Urinary bladder (tissue), 4 donors: Measurements from ENCODE around the gene TMEM168. TPM values are rescaled to one million over a fixed set of nuclear protein-coding genes. Genes with fewer than 3 reads are reported as not detected.
A peak's percentile ranks its signal among the peaks of the same experiment; 100 is the strongest.

ENCODE experiments used
- DNase-seq: peaks from one replicate; pipeline ENCODE4 v3.0.0-alpha.2; 2015; ENCODE audit errors: extremely low spot score
- H3K27ac ChIP-seq: one replicate; pipeline ENCODE4 v1.5.1; 2013; ENCODE audit warnings: low read depth, mild to moderate bottlenecking, moderate library complexity
- H3K36me3 ChIP-seq: one replicate; pipeline ENCODE4 v1.6.1; 2013; ENCODE audit warnings: mild to moderate bottlenecking, moderate library complexity; ENCODE audit not compliant: insufficient read depth
- H3K4me1 ChIP-seq: one replicate; pipeline ENCODE4 v1.6.1; 2013; ENCODE audit warnings: mild to moderate bottlenecking, moderate library complexity; ENCODE audit not compliant: insufficient read depth
- H3K4me3 ChIP-seq: one replicate; pipeline ENCODE4 v1.5.1; 2013; ENCODE audit warnings: low read depth, low read length
- WGBS: extraction: QIAGEN DNeasy Blood & Tissue Kit; methylation state at CpG from one replicate; pipeline ENCODE4 v1.1.7; 2013; 5-methylcytosine and 5-hydroxymethylcytosine counted together
- polyA plus RNA-seq: library from polyadenylated mRNA; stranded (reverse); fragments of 200-250 nt; gene quantifications from one replicate; pipeline ENCODE4 v1.2.3, GENCODE V29; 2013
- total RNA-seq: library from RNA; depleted of rRNA; stranded (reverse); fragments of >200 nt; gene quantifications from one replicate; pipeline ENCODE4 v1.2.3, GENCODE V29; 2014
- donor health status: healthy with polysubstance abuse.
- donor health status: healthy.

TMEM168 gene
- total and polyA plus RNA-seq, 2 donors = 16.4 to 84.2 TPM

- no peak overlapping the region for H3K27ac ChIP-seq
- H3K36me3 ChIP-seq = no peaks in the 10 kb centered on the region
- H3K4me1 ChIP-seq = no peaks in the 10 kb centered on the region
- H3K4me3 ChIP-seq = no peak overlapping the region
- 93% methylated on average over 3 of the region's 3 CpGs for WGBS
- no peak for DNase-seq
Measured at GRCh38 chr7:112792441-112792840, 2.2 kb upstream of the TMEM168 start.

GRCh38 chr7:112791465-112792168, 1.4 kb upstream of the TMEM168 start:
- 95% methylated on average over 15 of the region's 15 CpGs for WGBS

GRCh38 chr7:112790586-112791003, 402 bp upstream of the TMEM168 start:
- Histone ChIP-seq H3K36me3 (no peaks in the 10 kb centered on the region), H3K27ac (peak overlapping the region; percentile 64), H3K4me3 (peak overlapping the region; percentile 77), H3K4me1 (no peaks in the 10 kb centered on the region)
- DNase-seq = no peak
- WGBS = 25% methylated on average over 12 of the region's 12 CpGs

More at GRCh38 chr7:112791465-112792168, 1.4 kb upstream of the TMEM168 start:
- DNase-seq = no peak
- H3K27ac ChIP-seq = no peak overlapping the region
- no peak overlapping the region for H3K4me3 ChIP-seq
- no peaks in the 10 kb centered on the region for H3K4me1 ChIP-seq
- H3K36me3 ChIP-seq = no peaks in the 10 kb centered on the region

GRCh38 chr7:112789453-112789816, 758 bp downstream of the TMEM168 start:
- Histone ChIP-seq H3K4me1 (no peaks in the 10 kb centered on the region), H3K27ac (no peak overlapping the region), H3K4me3 (peak overlapping the region; percentile 77), H3K36me3 (no peaks in the 10 kb centered on the region)
- DNase-seq = no peak
- 1% methylated on average over 2 of the region's 2 CpGs for WGBS

- no peak overlapping the region for H3K27ac ChIP-seq
- no peak for DNase-seq
- peak overlapping the region; percentile 19 for H3K4me3 ChIP-seq
- WGBS = 85% methylated on average over 3 of the region's 3 CpGs
- H3K36me3 ChIP-seq = no peaks in the 10 kb centered on the region
- H3K4me1 ChIP-seq = no peaks in the 10 kb centered on the region
Measured at GRCh38 chr7:112788778-112789343, 1.3 kb downstream of the TMEM168 start.

GRCh38 chr7:112784603-112785002, 5.6 kb downstream of the TMEM168 start:
- H3K4me3 ChIP-seq = no peak overlapping the region
- no peak for DNase-seq
- WGBS = 97% methylated on average over 6 of the region's 6 CpGs
- no peak overlapping the region for H3K27ac ChIP-seq
- no peaks in the 10 kb centered on the region for H3K4me1 ChIP-seq
- no peaks in the 10 kb centered on the region for H3K36me3 ChIP-seq

GRCh38 chr7:112782498-112782897, 7.7 kb downstream of the TMEM168 start:
- H3K4me3 ChIP-seq = no peak overlapping the region
- DNase-seq = no peak
- no peak overlapping the region for H3K27ac ChIP-seq
- no peaks in the 10 kb centered on the region for H3K4me1 ChIP-seq
- H3K36me3 ChIP-seq = no peaks in the 10 kb centered on the region

GRCh38 chr7:112781558-112781957, 8.6 kb downstream of the TMEM168 start:
- H3K4me3 ChIP-seq = no peak overlapping the region
- 82% methylated on average over 3 of the region's 3 CpGs for WGBS
- H3K27ac ChIP-seq = no peak overlapping the region
- no peaks in the 10 kb centered on the region for H3K36me3 ChIP-seq
- no peaks in the 10 kb centered on the region for H3K4me1 ChIP-seq
- DNase-seq = no peak

GRCh38 chr7:112781110-112781509, 9.1 kb downstream of the TMEM168 start:
- no peak overlapping the region for H3K4me3 ChIP-seq
- H3K4me1 ChIP-seq = no peaks in the 10 kb centered on the region
- DNase-seq = no peak
- H3K27ac ChIP-seq = no peak overlapping the region
- H3K36me3 ChIP-seq = no peaks in the 10 kb centered on the region

GRCh38 chr7:112779667-112780066, 10.5 kb downstream of the TMEM168 start:
- H3K4me1 ChIP-seq = no peaks in the 10 kb centered on the region
- WGBS = 80% methylated on average over 4 of the region's 4 CpGs
- DNase-seq = no peak
- H3K4me3 ChIP-seq = no peak overlapping the region
- H3K27ac ChIP-seq = no peak overlapping the region
- no peaks in the 10 kb centered on the region for H3K36me3 ChIP-seq

GRCh38 chr7:112777406-112777805, 12.8 kb downstream of the TMEM168 start:
- H3K4me3 ChIP-seq = no peak overlapping the region
- DNase-seq = no peak

GRCh38 chr7:112771166-112771565, 19.0 kb downstream of the TMEM168 start:
- DNase-seq = no peak
- H3K36me3 ChIP-seq = peaks cover 2% of the 10 kb centered on the region
- no peaks in the 10 kb centered on the region for H3K4me1 ChIP-seq
- 23% methylated on average over 1 of the region's 1 CpG for WGBS
- no peak overlapping the region for H3K27ac ChIP-seq
- H3K4me3 ChIP-seq = no peak overlapping the region

More at GRCh38 chr7:112777406-112777805, 12.8 kb downstream of the TMEM168 start:
- H3K36me3 ChIP-seq = no peaks in the 10 kb centered on the region
- no peak overlapping the region for H3K27ac ChIP-seq
- no peaks in the 10 kb centered on the region for H3K4me1 ChIP-seq

- WGBS = 89% methylated on average over 4 of the region's 4 CpGs
- Histone ChIP-seq H3K4me1 (no peaks in the 10 kb centered on the region), H3K4me3 (no peak overlapping the region), H3K36me3 (peaks cover 2% of the 10 kb centered on the region), H3K27ac (no peak overlapping the region)
- DNase-seq = peak; percentile 15
Measured at GRCh38 chr7:112770051-112770450, 20.1 kb downstream of the TMEM168 start.

- no peak for DNase-seq
- 91% methylated on average over 1 of the region's 1 CpG for WGBS
- peaks cover 2% of the 10 kb centered on the region for H3K36me3 ChIP-seq
- H3K4me3 ChIP-seq = no peak overlapping the region
- no peaks in the 10 kb centered on the region for H3K4me1 ChIP-seq
- no peak overlapping the region for H3K27ac ChIP-seq
Measured at GRCh38 chr7:112765105-112765504, 25.1 kb downstream of the TMEM168 start.
